K562 treated with DMSO at 1 percent for 24 hours (cell line): ENCODE data around the gene GID8. TPM values are rescaled to one million over a fixed set of nuclear protein-coding genes. Genes with fewer than 3 reads are reported as not detected.

Experiments used
- total RNA-seq: library from RNA; unstranded; fragments of 300-600 nt; gene quantifications from 2 replicates; pipeline ENCODE4 v1.2.3, GENCODE V29; 2022; ENCODE audit warnings: low read depth; ENCODE audit not compliant: insufficient read depth

The GID8 gene
- total RNA-seq = 21.5 and 22.0 TPM in 2 replicates

DNA sequence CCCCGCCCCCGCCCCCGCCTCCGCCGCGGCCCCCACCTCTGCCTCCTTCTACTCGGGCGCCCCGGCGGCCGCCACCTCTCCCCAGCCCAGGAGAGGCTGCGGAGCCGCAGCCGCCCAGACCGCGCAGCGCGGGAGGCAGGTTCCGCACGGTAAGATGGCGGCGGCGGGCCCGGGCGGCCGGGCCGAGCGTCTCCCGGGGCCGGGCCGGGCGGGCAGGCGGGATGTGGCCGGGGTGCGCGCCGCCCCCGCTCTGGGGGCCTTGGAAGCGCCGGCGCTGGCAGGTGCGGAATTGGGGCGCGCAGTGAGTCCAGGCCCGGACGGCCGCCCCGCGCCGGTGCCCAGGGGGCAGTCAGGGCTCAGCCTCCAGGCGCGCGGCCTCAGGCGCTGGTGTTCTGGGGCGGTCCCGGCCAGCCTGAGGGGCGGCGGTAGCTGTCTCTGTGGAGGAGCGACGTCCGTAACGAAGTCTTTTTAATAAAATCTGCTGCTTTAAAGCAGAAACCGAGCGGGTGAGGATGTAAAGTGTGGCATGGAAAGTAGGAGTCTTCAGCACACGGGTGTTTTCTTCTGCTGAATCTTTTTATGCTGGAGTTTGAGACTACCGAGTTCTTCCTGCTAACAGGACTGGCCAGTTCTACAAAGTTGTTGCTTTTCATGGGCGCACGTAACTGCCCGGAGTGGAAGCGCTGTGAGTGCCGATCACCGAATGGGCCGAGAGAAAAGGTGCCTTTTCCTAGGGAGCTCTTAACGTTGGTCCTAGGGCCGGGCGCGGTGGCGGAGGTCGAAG is at the start of gene GID8:
GID8 (plus strand) TSS at position 43 of the 784 bp plus-strand sequence. CDS start 3,356 bp downstream, outside the sequence.

GRCh38 chr20:62926229-62927127 is 11.5 kb upstream of the GID8 start, which contains the start of gene DIDO1:
DIDO1 (minus strand) TSS chr20:62926505.

GRCh38 chr20:62952373-62952967 is 14.5 kb downstream of the GID8 start, which contains the start of gene SLC17A9:
SLC17A9 (plus strand) TSS chr20:62952709; CDS start chr20:62952831, 122 bp downstream.

Other genes with a start within 250 kb of the GID8 start
- gene NTSR1, start 229.3 kb upstream of the GID8 start, total RNA-seq = 0.12 TPM in 1 of 2 replicates, not detected in the other
- gene MRGBP, start 141.7 kb upstream of the GID8 start, total RNA-seq = 13.2 and 13.4 TPM in 2 replicates
- 54.7 and 57.1 TPM in 2 replicates for gene OGFR, start 133.3 kb upstream of the GID8 start, total RNA-seq
- gene COL9A3, start 121.1 kb upstream of the GID8 start, total RNA-seq = 3.5 and 4.0 TPM in 2 replicates
- gene TCFL5, start 76.3 kb upstream of the GID8 start, total RNA-seq = 10.8 and 12.2 TPM in 2 replicates
- gene DIDO1, start 11.6 kb upstream of the GID8 start, total RNA-seq = 21.6 and 21.9 TPM in 2 replicates
- gene SLC17A9, start 14.6 kb downstream of the GID8 start, total RNA-seq = not detected in 2 replicates
- not detected in 2 replicates for gene BHLHE23, start 68.8 kb downstream of the GID8 start, total RNA-seq